ENCODE results near the gene CDC42BPB. TPM values are rescaled to one million over a fixed set of nuclear protein-coding genes. Genes with fewer than 3 reads are reported as not detected.

CDC42BPB gene, protein sequence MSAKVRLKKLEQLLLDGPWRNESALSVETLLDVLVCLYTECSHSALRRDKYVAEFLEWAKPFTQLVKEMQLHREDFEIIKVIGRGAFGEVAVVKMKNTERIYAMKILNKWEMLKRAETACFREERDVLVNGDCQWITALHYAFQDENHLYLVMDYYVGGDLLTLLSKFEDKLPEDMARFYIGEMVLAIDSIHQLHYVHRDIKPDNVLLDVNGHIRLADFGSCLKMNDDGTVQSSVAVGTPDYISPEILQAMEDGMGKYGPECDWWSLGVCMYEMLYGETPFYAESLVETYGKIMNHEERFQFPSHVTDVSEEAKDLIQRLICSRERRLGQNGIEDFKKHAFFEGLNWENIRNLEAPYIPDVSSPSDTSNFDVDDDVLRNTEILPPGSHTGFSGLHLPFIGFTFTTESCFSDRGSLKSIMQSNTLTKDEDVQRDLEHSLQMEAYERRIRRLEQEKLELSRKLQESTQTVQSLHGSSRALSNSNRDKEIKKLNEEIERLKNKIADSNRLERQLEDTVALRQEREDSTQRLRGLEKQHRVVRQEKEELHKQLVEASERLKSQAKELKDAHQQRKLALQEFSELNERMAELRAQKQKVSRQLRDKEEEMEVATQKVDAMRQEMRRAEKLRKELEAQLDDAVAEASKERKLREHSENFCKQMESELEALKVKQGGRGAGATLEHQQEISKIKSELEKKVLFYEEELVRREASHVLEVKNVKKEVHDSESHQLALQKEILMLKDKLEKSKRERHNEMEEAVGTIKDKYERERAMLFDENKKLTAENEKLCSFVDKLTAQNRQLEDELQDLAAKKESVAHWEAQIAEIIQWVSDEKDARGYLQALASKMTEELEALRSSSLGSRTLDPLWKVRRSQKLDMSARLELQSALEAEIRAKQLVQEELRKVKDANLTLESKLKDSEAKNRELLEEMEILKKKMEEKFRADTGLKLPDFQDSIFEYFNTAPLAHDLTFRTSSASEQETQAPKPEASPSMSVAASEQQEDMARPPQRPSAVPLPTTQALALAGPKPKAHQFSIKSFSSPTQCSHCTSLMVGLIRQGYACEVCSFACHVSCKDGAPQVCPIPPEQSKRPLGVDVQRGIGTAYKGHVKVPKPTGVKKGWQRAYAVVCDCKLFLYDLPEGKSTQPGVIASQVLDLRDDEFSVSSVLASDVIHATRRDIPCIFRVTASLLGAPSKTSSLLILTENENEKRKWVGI (N-terminal part only)
- total RNA-seq, result 55.0 and 85.6 TPM in 2 replicates

DNA sequence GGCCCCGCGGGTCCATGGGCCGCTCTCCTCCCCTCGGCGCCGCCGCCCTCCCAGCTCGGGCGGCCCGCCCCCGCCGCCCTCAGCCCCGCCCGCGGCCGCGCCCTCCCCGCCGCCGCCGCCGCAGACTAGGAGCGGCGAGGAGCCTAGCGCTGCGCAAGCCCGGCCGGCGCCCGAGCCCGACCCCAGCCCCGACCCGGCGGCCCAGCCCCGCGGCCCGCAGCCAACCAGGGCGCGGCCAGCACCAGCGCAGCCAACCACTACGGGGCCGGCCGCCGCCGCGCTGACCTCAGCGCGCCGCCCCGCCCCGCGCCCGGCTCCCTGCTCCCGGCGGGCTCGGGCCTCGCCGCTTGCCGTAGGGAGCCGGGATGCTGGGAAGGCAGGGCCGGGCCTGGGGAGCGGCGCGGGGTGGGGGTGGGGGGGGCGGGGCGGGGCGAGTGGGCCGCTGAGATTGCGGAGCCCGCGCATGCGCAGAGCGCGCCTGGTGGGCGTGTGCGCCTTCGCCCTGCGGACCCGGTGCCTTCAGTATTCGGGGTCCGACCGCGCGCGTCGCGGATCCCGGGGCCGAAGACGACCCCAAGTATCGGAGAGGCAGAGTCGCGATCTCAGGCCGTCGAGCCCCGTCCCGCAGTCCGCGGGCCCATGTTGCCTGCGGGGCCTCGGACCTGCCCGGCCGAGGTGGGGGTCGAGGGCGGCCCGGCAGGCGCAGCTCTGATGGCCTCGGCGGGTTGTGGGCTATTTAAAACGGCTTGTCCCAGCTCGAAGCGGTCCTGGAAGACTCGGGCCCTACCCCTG, at the start of gene CDC42BPB:
Gene CDC42BPB, minus strand, starts transcription at position 178 of the 792 bp plus-strand sequence. CDS start 376 bp downstream, outside the sequence.
- Histone ChIP-seq H3K27me3 (ENCODE audit: control insufficient read depth, insufficient read depth, low read length) (no peaks in the 10 kb centered on the region), H3K4me3 (ENCODE audit: low read depth, low read length) (peak within 1 kb of the TSS; percentile 98), H3K36me3 (ENCODE audit: control insufficient read depth, insufficient read depth, low read length) (peaks cover 3% of the 10 kb centered on the region)
- TF ChIP-seq, protein P1, sequence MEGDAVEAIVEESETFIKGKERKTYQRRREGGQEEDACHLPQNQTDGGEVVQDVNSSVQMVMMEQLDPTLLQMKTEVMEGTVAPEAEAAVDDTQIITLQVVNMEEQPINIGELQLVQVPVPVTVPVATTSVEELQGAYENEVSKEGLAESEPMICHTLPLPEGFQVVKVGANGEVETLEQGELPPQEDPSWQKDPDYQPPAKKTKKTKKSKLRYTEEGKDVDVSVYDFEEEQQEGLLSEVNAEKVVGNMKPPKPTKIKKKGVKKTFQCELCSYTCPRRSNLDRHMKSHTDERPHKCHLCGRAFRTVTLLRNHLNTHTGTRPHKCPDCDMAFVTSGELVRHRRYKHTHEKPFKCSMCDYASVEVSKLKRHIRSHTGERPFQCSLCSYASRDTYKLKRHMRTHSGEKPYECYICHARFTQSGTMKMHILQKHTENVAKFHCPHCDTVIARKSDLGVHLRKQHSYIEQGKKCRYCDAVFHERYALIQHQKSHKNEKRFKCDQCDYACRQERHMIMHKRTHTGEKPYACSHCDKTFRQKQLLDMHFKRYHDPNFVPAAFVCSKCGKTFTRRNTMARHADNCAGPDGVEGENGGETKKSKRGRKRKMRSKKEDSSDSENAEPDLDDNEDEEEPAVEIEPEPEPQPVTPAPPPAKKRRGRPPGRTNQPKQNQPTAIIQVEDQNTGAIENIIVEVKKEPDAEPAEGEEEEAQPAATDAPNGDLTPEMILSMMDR (IDR thresholded peaks at IDR 0.05; ENCODE audit: insufficient read depth, low read length, severe bottlenecking), result no peak
- DNase-seq (ENCODE audit: low read depth), result peak; percentile 75
- FAIRE-seq, result no peak

DNA sequence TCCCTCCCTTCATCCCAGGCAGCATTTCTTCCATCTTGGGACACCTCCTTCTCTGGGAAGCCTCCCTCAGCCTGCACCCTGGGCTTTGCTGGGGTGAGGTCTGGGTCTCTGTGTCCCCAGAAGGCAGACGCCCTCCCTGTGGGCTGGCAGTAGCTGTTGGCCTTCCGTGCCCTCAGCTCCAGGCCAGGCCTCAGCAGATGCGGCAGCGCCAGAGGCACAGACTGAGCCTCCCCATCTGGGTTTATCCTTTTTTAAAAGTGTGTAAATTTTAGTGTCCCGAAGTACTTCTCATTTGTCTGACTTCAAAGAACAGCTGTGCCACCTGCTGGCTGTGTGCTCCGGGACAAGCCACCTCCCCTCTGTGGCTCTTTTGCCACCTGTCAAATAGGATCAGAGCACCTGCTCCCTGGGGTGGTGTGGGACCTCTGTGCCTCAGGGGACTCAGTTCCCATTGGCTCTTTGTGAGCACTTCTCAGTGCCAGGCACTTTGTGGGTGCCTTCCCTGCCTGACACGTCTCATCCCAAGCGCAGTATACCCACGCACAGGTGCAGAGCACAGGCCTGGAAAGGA, 48.3 kb upstream of the CDC42BPB start:
- TF ChIP-seq, protein P1 (IDR thresholded peaks at IDR 0.05; ENCODE audit: insufficient read depth, low read length, severe bottlenecking), result peak; percentile 28
- H3K36me3 ChIP-seq (ENCODE audit: control insufficient read depth, insufficient read depth, low read length), result no peaks in the 10 kb centered on the region
- DNase-seq (ENCODE audit: low read depth) (no peak), FAIRE-seq (no peak)
- peaks cover 32% of the 10 kb centered on the region for H3K27me3 ChIP-seq (ENCODE audit: control insufficient read depth, insufficient read depth, low read length)
- H3K4me3 ChIP-seq (ENCODE audit: low read depth, low read length), result no peak overlapping the region

DNA sequence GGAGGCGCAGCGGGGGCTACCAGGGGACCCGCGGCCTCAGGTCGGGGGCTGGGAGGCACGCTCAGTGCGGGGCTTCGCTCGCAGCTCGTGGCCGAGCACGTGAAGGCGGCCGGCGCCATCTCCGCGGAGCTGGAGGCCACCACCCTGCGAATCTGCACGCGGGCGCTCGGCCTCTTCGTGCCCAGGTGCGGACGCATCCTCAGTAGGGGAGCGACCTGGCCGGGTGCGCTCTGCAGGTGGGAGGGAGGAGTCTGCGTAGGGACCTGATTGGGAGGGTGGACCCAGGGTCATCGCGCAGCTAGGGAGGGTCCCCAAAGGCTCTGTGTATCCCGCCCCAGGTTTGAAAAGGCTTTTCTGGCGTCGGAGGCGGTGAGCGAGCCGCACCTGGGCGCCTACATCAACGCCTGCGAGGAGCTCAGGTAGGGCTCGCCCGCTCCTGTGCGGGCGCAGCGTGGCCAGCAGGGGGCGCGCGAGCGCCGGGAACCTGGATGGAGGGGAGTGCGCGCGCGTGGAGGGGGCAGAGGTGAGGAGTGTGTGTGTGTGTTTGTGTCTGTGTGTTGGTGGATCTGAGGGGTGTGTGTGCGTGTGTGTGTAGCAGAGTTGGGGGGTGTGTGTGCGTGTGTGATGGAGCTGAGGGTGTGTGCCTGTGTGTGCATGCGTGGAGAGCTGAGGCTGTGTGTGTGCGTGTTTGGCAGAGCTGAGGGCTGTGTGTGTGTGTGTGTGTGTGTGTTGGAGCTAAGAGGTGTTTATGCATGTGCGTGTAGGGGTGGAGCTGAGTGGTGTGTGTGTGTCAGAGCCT, 47.5 kb upstream of the CDC42BPB start:
- peaks cover 32% of the 10 kb centered on the region for H3K27me3 ChIP-seq (ENCODE audit: control insufficient read depth, insufficient read depth, low read length)

DNA sequence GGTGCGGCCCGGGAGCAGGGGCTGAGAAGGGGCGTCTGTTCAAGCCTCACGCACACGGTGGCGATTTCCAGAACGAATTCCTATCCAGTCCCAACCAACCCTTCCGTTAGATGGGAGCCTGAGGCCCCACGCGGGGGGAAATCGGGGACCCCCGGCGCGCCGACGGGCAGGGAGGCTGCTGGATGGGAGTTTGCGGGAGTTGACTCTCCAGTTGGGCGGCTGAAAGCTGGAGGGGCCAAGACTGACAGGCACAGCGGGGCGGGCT, 47.0 kb upstream of the CDC42BPB start:
- FAIRE-seq, result no peak
- no peaks in the 10 kb centered on the region for H3K36me3 ChIP-seq (ENCODE audit: control insufficient read depth, insufficient read depth, low read length)
- H3K4me3 ChIP-seq (ENCODE audit: low read depth, low read length), result no peak overlapping the region
- TF ChIP-seq, protein P1 (IDR thresholded peaks at IDR 0.05; ENCODE audit: insufficient read depth, low read length, severe bottlenecking), result no peak
- no peak for DNase-seq (ENCODE audit: low read depth)
- peaks cover 32% of the 10 kb centered on the region for H3K27me3 ChIP-seq (ENCODE audit: control insufficient read depth, insufficient read depth, low read length)

More for the DNA sequence above, 47.5 kb upstream of the CDC42BPB start:
- DNase-seq (ENCODE audit: low read depth), result no peak
- H3K4me3 ChIP-seq (ENCODE audit: low read depth, low read length), result no peak overlapping the region
- FAIRE-seq, result peak; percentile 70
- no peaks in the 10 kb centered on the region for H3K36me3 ChIP-seq (ENCODE audit: control insufficient read depth, insufficient read depth, low read length)
- TF ChIP-seq, protein P1 (IDR thresholded peaks at IDR 0.05; ENCODE audit: insufficient read depth, low read length, severe bottlenecking), result peak; percentile 100

All from bronchial epithelial cell (primary cell).